CD4-positive, alpha-beta T cell treated with Interleukin-4 for 1 hour (primary cell): Measurements from ENCODE around the gene ERICH6B.
A peak's percentile ranks its signal among the peaks of the same experiment; 100 is the strongest.
"Not testable (repeated sequence)": the region's sequence is repeated elsewhere in the genome, so short reads cannot be mapped to it uniquely, and the experiment has no call there.

Source experiments
- DNase-seq, 2 donors: peaks; one replicate each; pipeline ENCODE4 v3.0.0-alpha.2; 2020 to 2022

ERICH6B gene

GRCh38 chr13:45615501-45616101 is at the start of gene ERICH6B:
Gene ERICH6B, minus strand, starts transcription at chr13:45615739. Its CDS starts 18,734 bp downstream, at chr13:45597005.
- no peak for DNase-seq

GRCh38 chr13:45662903-45663302 is 47.4 kb upstream of the ERICH6B start:
- DNase-seq: not testable (repeated sequence)

DNA sequence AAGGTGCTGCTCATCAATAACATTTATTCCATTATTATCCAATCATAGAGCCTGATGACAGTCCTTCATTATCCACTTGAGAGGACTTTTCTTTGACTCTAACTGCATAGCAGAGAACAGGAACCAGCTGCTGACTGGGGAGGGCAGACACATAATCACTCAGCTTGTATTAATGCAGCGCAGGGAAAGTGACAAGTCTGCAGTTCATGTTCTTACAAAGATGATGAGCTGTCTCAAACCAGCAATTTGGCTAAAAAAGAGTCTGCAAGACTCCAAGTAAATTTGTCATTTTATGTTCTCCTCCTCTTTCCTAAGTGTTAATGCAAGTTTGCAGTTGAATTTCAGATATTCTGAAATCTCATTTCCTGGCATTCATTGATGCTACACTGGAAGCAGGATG is 46.6 kb upstream of the ERICH6B start:
- DNase-seq: no peak

GRCh38 chr13:45660458-45660857 is 44.9 kb upstream of the ERICH6B start:
- DNase-seq: not testable (repeated sequence)

GRCh38 chr13:45659536-45659935 is 44.0 kb upstream of the ERICH6B start:
- DNase-seq: no peak

GRCh38 chr13:45658586-45659235 is 43.2 kb upstream of the ERICH6B start:
- no peak for DNase-seq

DNA sequence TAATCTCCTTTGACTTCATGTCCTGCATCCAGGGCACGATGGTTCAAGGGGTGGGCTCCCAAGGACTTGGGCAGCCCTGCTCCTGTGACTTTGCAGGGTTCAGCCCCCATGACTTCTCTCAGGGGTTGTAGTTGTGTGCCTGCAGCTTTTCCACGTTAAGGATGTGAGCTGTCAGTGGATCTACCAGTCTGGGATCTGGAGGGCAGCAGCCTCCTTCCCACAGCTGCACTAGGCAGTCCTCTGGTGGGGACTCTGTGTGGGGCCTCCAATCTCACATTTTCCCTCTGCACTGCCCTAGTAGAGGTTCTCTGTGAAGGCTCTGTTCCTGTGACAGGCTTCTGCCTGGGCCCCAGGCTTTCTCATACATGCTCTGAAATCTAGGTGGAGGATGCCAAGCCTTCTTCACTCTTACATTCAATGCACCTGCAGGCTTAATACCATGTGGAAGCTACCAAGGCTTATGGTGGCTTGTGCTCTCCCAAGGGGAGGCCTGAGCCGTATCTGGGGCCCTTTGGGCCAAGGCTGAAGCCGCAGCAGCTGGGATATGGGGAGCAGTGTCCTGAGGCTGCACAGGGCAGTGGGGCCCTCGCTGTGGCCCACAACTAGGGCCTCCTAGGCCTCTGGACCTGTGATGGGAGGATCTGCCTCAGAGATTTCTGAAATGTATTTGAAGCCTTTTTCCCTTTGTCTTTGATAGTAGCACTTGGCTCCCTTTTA is 39.3 kb upstream of the ERICH6B start:
- DNase-seq: no peak

DNA sequence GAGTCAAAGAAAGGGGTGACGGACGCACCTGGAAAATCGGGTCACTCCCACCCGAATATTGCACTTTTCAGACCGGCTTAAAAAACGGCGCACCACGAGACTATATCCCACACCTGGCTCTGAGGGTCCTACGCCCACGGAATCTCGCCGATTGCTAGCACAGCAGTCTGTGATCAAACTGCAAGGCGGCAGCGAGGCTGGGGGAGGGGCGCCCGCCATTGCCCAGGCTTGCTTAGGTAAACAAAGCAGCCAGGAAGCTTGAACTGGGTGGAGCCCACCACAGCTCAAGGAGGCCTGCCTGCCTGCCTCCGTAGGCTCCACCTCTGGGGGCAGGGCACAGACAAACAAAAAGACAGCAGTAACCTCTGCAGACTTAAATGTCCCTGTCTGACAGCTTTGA is 29.7 kb upstream of the ERICH6B start:
- DNase-seq: not testable (repeated sequence)

DNA sequence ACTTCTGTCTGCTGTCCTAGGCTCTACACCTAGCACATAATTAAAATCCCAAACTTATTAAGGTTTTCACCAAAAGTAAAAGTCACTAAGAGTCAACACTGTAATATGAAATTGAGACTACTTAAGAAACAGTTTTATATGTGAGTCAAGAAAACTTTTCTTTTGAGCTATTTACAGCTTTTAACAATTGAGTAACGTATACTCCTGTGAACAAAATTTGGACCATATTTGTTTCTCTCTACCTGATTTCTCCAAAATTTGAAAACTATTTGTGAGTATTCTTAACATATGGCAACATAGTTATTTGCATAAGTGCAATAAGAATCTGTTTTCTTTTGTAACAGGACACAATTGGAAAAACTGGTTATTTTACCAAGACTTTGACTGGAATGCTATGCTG is 26.6 kb upstream of the ERICH6B start:
- DNase-seq: not testable (repeated sequence)

- not testable (repeated sequence) for DNase-seq
Observed at GRCh38 chr13:45635291-45635690, 19.8 kb upstream of the ERICH6B start.

GRCh38 chr13:45630791-45631190 is 15.3 kb upstream of the ERICH6B start:
- DNase-seq: no peak

DNA sequence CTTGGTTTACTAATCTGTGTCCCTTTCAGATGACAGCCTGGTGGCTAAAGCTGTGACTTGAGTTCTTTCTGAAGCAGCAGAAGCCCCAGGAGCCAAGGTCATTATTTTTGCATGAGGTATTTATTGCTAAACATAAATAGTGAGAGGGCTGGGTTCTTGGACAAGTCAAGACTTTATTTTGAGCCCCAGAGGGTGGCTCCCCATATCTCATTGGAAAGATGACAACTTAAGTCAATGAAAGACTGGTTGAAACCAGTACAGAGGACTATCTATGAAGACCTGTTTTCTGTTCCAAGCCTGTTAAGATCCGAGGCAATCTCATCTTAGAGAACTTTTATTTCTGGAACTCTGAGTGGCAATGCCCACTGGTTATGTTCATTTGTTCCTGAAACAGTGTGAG is 14.4 kb upstream of the ERICH6B start:
- DNase-seq: no peak

- DNase-seq: no peak
Observed at GRCh38 chr13:45628094-45628493, 12.6 kb upstream of the ERICH6B start.

GRCh38 chr13:45627656-45628055 is 12.1 kb upstream of the ERICH6B start:
- no peak for DNase-seq

GRCh38 chr13:45626731-45627374 is 11.3 kb upstream of the ERICH6B start:
- DNase-seq: no peak

- DNase-seq: peak in 1 of 2 donors; percentile 20
Observed at GRCh38 chr13:45623516-45624090, 8.1 kb upstream of the ERICH6B start.

GRCh38 chr13:45621950-45622349 is 6.4 kb upstream of the ERICH6B start:
- no peak for DNase-seq

GRCh38 chr13:45607931-45608330 is 7.6 kb downstream of the ERICH6B start:
- DNase-seq: no peak

GRCh38 chr13:45604892-45605291 is 10.6 kb downstream of the ERICH6B start:
- no peak for DNase-seq

GRCh38 chr13:45603338-45603737 is 12.2 kb downstream of the ERICH6B start:
- no peak for DNase-seq

- DNase-seq: no peak
Observed at GRCh38 chr13:45602183-45603170, 13.1 kb downstream of the ERICH6B start.

DNA sequence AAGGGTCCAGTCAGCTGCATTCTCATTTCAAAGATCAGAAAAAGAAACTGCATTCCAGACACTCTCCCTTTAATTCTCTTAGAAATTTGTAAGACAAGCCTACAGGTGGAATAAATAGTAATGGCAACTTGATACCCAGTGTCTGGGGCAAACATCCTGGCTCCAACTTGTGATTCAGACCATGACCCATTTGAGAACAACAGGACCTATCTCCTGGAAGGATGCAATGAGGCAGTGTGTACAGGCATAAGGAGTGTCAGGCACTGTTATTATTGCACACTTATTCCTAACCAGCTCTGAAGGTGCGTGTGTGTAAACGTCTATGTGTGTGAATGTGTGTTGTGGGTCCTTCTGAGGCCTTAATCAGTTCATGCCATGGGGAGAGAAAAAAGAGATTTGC is 13.9 kb downstream of the ERICH6B start:
- DNase-seq: no peak
